ENCODE measurements around the gene RBMY1A1. TPM values are rescaled to one million over a fixed set of nuclear protein-coding genes. Genes with fewer than 3 reads are reported as not detected.
A peak's percentile ranks its signal among the peaks of the same experiment; 100 is the strongest.
"Not testable (repeated sequence)": the region's sequence is repeated elsewhere in the genome, so short reads cannot be mapped to it uniquely, and the experiment has no call there.

RBMY1A1 gene
- total RNA-seq: not detected

DNA sequence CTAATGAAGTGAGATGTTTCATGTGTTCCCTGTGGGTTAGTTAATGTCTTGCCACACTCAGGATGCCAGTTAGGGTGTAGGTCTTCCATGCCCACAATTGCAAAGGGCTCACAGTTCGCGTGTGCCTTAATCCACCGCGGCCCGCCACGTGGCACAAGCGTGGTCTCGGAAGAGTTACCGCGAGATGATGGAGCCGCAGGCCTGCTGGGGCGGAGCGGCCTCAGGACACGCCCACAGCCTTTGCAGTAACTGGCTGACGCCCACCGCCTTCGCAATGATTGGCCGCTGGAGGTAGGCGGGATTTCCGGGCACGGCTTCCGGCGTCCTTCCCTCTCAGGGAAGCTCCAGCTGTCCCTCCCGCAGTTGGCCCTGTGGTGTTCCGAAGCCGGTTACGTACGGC, at the start of gene RBMY1A1:
RBMY1A1 (plus strand) TSS at position 301 of the 400 bp plus-strand sequence. CDS start 2,013 bp downstream, outside the sequence.
- H3K9me3 ChIP-seq; intact Hi-C loops (cut with DNase I); H3K36me3 ChIP-seq; DNase-seq; H3K4me1 ChIP-seq; H3K4me3 ChIP-seq (replicated peaks in 1 of 3); H3K27me3 ChIP-seq; H3K27ac ChIP-seq: not testable (repeated sequence)
- no CpG with 5 or more reads among the region's 28 CpGs for WGBS, 2 donors

DNA sequence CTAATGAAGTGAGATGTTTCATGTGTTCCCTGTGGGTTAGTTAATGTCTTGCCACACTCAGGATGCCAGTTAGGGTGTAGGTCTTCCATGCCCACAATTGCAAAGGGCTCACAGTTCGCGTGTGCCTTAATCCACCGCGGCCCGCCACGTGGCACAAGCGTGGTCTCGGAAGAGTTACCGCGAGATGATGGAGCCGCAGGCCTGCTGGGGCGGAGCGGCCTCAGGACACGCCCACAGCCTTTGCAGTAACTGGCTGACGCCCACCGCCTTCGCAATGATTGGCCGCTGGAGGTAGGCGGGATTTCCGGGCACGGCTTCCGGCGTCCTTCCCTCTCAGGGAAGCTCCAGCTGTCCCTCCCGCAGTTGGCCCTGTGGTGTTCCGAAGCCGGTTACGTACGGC, 23.6 kb upstream of the RBMY1A1 start, which contains the start of gene RBMY1B:
RBMY1B (plus strand) TSS at position 301 of the 400 bp plus-strand sequence. CDS start 2,013 bp downstream, outside the sequence.
- WGBS, 2 donors: no CpG with 5 or more reads among the region's 28 CpGs

DNA sequence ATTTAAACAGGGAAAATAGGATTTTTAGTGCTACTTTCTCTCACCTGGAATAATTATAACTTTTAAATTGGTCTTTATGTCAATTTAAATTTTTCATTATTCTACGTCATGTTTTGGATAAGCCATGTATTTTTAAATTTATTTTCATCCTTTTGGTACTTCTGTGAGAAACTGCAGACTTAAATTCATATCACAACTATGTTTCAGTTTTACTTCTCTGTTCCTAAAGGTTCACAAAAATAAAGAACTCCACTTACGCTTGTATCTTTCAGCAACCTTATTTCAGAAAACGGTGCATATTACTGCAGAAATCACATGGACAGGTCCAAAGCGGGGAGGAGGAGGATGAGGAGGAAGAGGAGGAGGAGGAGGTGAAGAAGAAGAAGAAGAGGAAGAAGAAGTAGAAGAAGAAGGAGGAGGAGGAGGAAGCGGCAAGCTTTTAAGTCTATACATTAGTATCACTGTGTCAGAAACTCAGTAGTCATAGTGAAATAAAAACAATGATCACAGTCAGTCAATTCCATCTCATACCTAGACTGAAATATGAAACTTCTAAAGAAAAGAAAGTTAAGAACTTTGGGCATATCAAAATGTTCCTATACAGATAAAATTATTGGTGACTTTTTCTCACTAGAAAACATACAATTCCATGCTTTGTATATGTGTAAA, 24.8 kb downstream of the RBMY1A1 start:
- H3K4me1 ChIP-seq; H3K9me3 ChIP-seq; H3K36me3 ChIP-seq; intact Hi-C loops (cut with DNase I); DNase-seq; H3K27me3 ChIP-seq; H3K4me3 ChIP-seq (replicated peaks in 1 of 3); H3K27ac ChIP-seq: not testable (repeated sequence)
- no CpG with 5 or more reads among the region's 5 CpGs for WGBS, 2 donors

More for the DNA sequence above, 23.6 kb upstream of the RBMY1A1 start, which contains the start of gene RBMY1B:
- H3K27ac ChIP-seq; DNase-seq; intact Hi-C loops (cut with DNase I); H3K36me3 ChIP-seq; H3K4me1 ChIP-seq; H3K9me3 ChIP-seq; H3K4me3 ChIP-seq (replicated peaks in 1 of 3); H3K27me3 ChIP-seq: not testable (repeated sequence)

DNA sequence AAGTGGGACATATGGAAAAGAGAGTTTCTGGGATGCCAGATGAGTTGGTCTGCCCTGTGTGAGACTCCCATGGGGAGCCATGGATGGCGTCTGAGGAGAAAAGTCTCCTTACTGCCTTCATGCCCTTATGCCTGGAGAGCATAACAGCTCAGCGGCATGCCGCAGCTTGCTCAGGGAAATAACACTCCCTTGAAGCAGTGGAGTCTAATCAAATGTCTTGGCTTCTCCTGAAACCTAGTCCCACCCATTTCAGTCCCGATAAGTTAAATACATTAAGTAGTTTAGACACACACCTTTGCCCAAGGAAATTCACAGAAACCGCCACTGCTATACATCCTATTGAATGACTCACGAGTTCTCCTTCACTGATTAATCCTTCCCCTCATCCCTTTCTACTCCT, 50.8 kb downstream of the RBMY1A1 start:
- no peak for DNase-seq
- no peaks in the 10 kb centered on the region for H3K4me1 ChIP-seq
- intact Hi-C loops (cut with DNase I): no loop called here
- H3K36me3 ChIP-seq: no peaks in the 10 kb centered on the region
- no peak for TF ChIP-seq POLR2A (IDR thresholded peaks at IDR 0.05)
- TF ChIP-seq, protein P1, sequence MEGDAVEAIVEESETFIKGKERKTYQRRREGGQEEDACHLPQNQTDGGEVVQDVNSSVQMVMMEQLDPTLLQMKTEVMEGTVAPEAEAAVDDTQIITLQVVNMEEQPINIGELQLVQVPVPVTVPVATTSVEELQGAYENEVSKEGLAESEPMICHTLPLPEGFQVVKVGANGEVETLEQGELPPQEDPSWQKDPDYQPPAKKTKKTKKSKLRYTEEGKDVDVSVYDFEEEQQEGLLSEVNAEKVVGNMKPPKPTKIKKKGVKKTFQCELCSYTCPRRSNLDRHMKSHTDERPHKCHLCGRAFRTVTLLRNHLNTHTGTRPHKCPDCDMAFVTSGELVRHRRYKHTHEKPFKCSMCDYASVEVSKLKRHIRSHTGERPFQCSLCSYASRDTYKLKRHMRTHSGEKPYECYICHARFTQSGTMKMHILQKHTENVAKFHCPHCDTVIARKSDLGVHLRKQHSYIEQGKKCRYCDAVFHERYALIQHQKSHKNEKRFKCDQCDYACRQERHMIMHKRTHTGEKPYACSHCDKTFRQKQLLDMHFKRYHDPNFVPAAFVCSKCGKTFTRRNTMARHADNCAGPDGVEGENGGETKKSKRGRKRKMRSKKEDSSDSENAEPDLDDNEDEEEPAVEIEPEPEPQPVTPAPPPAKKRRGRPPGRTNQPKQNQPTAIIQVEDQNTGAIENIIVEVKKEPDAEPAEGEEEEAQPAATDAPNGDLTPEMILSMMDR (IDR thresholded peaks at IDR 0.05): no peak
- no peaks in the 10 kb centered on the region for H3K9me3 ChIP-seq
- 76 to 85% methylated on average over 6 of the region's 6 CpGs for WGBS, 2 donors
- no peak overlapping the region for H3K4me3 ChIP-seq (replicated peaks in 1 of 3)
- H3K27me3 ChIP-seq: no peaks in the 10 kb centered on the region
- H3K27ac ChIP-seq: no peak overlapping the region

DNA sequence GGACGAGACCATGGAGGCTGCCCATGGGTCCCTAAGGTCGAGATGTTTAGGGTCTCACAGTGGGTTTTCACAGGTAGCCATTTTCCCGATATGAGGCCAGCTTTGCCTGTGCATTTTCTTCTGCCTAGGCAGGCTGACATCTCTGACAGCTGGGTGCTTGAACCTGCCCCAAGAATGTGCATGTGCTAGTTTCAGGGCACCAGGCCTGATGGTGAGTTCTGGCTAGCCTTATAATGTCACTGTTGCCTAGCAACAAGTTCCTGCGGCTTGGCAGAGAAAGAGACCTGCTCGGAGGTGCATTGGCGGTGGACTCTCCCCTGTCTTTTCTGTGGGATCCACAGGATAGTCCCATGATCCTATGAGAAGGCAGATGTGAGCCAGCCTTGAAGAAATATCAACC, 51.8 kb downstream of the RBMY1A1 start:
- DNase-seq; intact Hi-C loops (cut with DNase I): not testable (repeated sequence)

DNA sequence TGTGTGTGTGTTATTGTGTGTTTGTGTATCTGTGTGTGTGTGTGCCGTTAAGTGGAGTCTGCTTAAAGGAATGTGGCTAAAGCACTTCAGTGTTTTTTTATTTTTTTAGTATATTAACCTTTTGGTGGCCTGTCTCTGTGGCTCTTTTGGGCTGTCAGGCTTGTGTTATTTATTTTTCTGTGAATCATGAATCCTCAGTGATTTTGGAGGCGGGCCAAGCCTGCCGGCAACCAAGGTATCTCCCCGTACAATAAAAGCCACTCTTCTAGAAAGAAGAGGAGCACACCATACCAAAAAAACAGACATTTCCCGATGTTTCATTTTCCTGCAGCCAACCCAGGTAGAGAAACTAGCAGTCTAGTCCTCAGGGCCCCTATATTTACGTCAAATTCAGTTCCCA, 57.4 kb downstream of the RBMY1A1 start:
- H3K27ac ChIP-seq: no peak overlapping the region
- H3K36me3 ChIP-seq: no peaks in the 10 kb centered on the region
- DNase-seq: peak; percentile 3 to 15
- 38 to 56% methylated on average over 6 of the region's 6 CpGs for WGBS, 2 donors
- no peak overlapping the region for H3K4me3 ChIP-seq (replicated peaks in 1 of 3)
- no peaks in the 10 kb centered on the region for H3K4me1 ChIP-seq
- intact Hi-C loops (cut with DNase I): no loop called here
- TF ChIP-seq POLR2A (IDR thresholded peaks at IDR 0.05): no peak
- TF ChIP-seq, protein P1 (IDR thresholded peaks at IDR 0.05): no peak
- H3K27me3 ChIP-seq: no peaks in the 10 kb centered on the region
- no peaks in the 10 kb centered on the region for H3K9me3 ChIP-seq

More for the DNA sequence above, 51.8 kb downstream of the RBMY1A1 start:
- not testable (repeated sequence) for H3K4me3 ChIP-seq (replicated peaks in 1 of 3); H3K36me3 ChIP-seq; H3K4me1 ChIP-seq; H3K27me3 ChIP-seq; H3K9me3 ChIP-seq; H3K27ac ChIP-seq
- WGBS, 2 donors: 80% methylated on average over 3 of the region's 6 CpGs

DNA sequence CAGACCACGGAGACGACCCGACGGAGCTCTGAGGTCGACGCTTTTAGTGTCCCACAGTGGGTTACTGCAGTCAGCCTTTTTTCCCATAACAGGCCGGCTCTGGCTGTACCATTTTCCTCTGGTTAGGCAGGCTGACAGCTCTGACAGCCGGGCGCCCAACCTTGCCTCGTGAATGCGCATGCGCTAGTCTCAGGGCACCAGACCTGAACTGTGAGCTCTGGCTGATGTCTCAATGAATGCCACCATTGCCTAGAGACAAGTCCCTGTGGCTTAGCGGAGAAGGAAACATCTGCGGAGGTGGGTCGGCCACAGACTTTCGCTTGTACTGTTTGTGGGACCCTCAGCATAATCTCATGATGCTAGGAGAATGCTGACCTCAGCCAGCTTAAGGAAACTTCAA, 61.6 kb downstream of the RBMY1A1 start:
- H3K27me3 ChIP-seq; H3K9me3 ChIP-seq; H3K4me3 ChIP-seq (replicated peaks in 1 of 3); DNase-seq; H3K27ac ChIP-seq; intact Hi-C loops (cut with DNase I); H3K4me1 ChIP-seq; H3K36me3 ChIP-seq: not testable (repeated sequence)
- 85 to 87% methylated on average over 6 to 9 of the region's 16 CpGs for WGBS, 2 donors

Other genes starting within 250 kb of the RBMY1A1 start
- gene RBMY1B, start 23.5 kb upstream of the RBMY1A1 start, total RNA-seq: not detected